ENCODE measurements around the gene TFEB.

- no peak for TF ChIP-seq YY1 (IDR thresholded peaks at IDR 0.05; ENCODE audit: insufficient read depth, insufficient read length)
- TF ChIP-seq ZNF274 (IDR thresholded peaks at IDR 0.05; ENCODE audit: low read depth, low read length) = no peak
- no peak for TF ChIP-seq SUZ12 (IDR thresholded peaks at IDR 0.05; ENCODE audit: extremely low read depth, insufficient read depth, insufficient read length)
Observed at GRCh38 chr6:41750374-41750773, 15.0 kb upstream of the TFEB start.

All from NT2/D1 (cell line).